Measurements from ENCODE around the gene P2RY12.

DNA sequence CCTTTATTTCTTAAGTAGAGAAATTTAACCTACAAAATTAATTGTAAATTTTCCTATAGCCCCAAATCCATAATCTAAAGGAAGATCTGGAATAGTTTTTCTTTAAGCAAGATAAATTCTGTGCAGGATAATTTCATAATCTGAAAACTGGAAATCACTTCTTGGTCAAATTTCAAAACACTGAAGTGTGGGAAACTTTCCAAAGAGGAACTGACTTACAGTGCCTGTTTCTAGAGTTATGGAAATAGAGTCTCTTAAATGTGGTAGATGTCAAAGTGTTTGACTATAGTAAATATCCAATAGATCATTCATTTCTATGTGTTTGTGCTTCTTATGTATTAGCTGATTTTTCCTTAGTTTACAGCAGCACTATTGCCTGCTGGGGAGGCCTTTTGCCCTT, 53.7 kb downstream of the P2RY12 start:
- TF ChIP-seq ZSCAN29 (IDR thresholded peaks at IDR 0.05) (no peak), ZNF274 (IDR thresholded peaks at IDR 0.05; ENCODE audit: borderline replicate concordance, low read depth, low read length) (no peak), SP1 (CRISPR knock-in tag; IDR thresholded peaks at IDR 0.05) (no peak), FOXA3 (CRISPR knock-in tag; conservative IDR thresholded peaks at IDR 0.05 in 1 of 2, IDR thresholded peaks at IDR 0.05 in 1 of 2) (no peak), POLR2AphosphoS5 (IDR thresholded peaks at IDR 0.05; ENCODE audit: control insufficient read depth, insufficient read depth, low read depth, low read length) (no peak), NR2C2 (CRISPR knock-in tag; IDR thresholded peaks at IDR 0.05) (no peak), NR2C2 (tag; IDR thresholded peaks at IDR 0.05) (no peak), MYNN (IDR thresholded peaks at IDR 0.05) (no peak), MYNN (CRISPR knock-in tag; IDR thresholded peaks at IDR 0.05) (no peak), ZNF217 (CRISPR knock-in tag; IDR thresholded peaks at IDR 0.05) (no peak), ZFX (CRISPR knock-in tag; IDR thresholded peaks at IDR 0.05) (no peak), ZNF165 (CRISPR knock-in tag; IDR thresholded peaks at IDR 0.05; ENCODE audit: borderline replicate concordance) (no peak)
- TF ChIP-seq, protein P1, sequence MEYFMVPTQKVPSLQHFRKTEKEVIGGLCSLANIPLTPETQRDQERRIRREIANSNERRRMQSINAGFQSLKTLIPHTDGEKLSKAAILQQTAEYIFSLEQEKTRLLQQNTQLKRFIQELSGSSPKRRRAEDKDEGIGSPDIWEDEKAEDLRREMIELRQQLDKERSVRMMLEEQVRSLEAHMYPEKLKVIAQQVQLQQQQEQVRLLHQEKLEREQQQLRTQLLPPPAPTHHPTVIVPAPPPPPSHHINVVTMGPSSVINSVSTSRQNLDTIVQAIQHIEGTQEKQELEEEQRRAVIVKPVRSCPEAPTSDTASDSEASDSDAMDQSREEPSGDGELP (CRISPR knock-in tag; IDR thresholded peaks at IDR 0.05; ENCODE audit: borderline replicate concordance), result no peak
- TF ChIP-seq, protein P2, sequence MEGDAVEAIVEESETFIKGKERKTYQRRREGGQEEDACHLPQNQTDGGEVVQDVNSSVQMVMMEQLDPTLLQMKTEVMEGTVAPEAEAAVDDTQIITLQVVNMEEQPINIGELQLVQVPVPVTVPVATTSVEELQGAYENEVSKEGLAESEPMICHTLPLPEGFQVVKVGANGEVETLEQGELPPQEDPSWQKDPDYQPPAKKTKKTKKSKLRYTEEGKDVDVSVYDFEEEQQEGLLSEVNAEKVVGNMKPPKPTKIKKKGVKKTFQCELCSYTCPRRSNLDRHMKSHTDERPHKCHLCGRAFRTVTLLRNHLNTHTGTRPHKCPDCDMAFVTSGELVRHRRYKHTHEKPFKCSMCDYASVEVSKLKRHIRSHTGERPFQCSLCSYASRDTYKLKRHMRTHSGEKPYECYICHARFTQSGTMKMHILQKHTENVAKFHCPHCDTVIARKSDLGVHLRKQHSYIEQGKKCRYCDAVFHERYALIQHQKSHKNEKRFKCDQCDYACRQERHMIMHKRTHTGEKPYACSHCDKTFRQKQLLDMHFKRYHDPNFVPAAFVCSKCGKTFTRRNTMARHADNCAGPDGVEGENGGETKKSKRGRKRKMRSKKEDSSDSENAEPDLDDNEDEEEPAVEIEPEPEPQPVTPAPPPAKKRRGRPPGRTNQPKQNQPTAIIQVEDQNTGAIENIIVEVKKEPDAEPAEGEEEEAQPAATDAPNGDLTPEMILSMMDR (IDR thresholded peaks at IDR 0.05 in 2 of 3, conservative IDR thresholded peaks at IDR 0.05 in 1 of 3; ENCODE audit: insufficient read depth in 2 of 3, low read depth in 1 of 3, low read length in 3 of 3), result no peak
- TF ChIP-seq, protein P3, sequence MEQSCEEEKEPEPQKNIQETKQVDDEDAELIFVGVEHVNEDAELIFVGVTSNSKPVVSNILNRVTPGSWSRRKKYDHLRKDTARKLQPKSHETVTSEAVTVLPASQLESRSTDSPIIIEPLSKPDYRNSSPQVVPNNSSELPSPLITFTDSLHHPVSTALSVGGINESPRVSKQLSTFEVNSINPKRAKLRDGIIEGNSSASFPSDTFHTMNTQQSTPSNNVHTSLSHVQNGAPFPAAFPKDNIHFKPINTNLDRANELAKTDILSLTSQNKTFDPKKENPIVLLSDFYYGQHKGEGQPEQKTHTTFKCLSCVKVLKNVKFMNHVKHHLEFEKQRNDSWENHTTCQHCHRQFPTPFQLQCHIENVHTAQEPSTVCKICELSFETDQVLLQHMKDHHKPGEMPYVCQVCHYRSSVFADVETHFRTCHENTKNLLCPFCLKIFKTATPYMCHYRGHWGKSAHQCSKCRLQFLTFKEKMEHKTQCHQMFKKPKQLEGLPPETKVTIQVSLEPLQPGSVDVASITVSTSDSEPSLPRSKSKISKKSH (CRISPR knock-in tag; IDR thresholded peaks at IDR 0.05), result no peak

Data from K562 (cell line).